Panc1 (cell line): Measurements from ENCODE around the gene NFKB1. TPM values are rescaled to one million over a fixed set of nuclear protein-coding genes. Genes with fewer than 3 reads are reported as not detected.

Experiments used
- ATAC-seq: fragments of 200-7000 bp; cut with Tn5 transposase; 2 replicates; pipeline ENCODE4 v1.9.1; 2020; ENCODE audit warnings: mild to moderate bottlenecking, moderate library complexity
- BruUV-seq: library from RNA; stranded (reverse); fragments of 400-500 nt; replicated peaks from 2 replicates; lab custom pipeline; 2021; lab: Mats Ljungman, UMichigan
- CTCF ChIA-PET: fragments of 300-600 bp; sonication (Branson Sonifier 250); formaldehyde crosslinking; loops from one replicate; lab custom pipeline; 2022; ENCODE audit warnings: antibody characterized with exemption; lab: Charles Lee
- POLR2A ChIA-PET: fragments of 300-600 bp; sonication (Branson Sonifier 250); formaldehyde crosslinking; loops from one replicate; lab custom pipeline; 2022; ENCODE audit warnings: antibody characterized with exemption; lab: Charles Lee
- DNase-seq: peaks from one replicate; pipeline ENCODE4 v3.0.0-alpha.2; 2010; ENCODE audit warnings: low read depth, low spot score
- H3K27ac ChIP-seq: 2 replicates; pipeline ENCODE4 v1.5.1; 2011; ENCODE audit warnings: mild to moderate bottlenecking, low read length, inconsistent platforms
- H3K27me3 ChIP-seq: fragments of 200-500 bp; sonication (Bioruptor generic); 2 replicates; pipeline ENCODE4 v1.6.0; 2014; ENCODE audit warnings: low read length, inconsistent platforms; ENCODE audit not compliant: control insufficient read depth, insufficient read depth
- H3K36me3 ChIP-seq: fragments of 200-500 bp; sonication (Bioruptor generic); 2 replicates; pipeline ENCODE4 v1.5.1; 2014; ENCODE audit warnings: inconsistent platforms, mild to moderate bottlenecking, low read length, moderate library complexity; ENCODE audit not compliant: control insufficient read depth, insufficient read depth
- H3K4me1 ChIP-seq: 2 replicates; pipeline ENCODE4 v1.5.1; 2011; ENCODE audit warnings: inconsistent platforms, mild to moderate bottlenecking, low read length, moderate library complexity; ENCODE audit not compliant: control insufficient read depth, insufficient read depth
- H3K4me3 ChIP-seq, 2 experiments: 2 replicates each; pipeline ENCODE4 v1.5.1; 2011 to 2012; ENCODE audit warnings: low read depth in 2 of 2, low read length in 2 of 2, mild to moderate bottlenecking in 2 of 2, inconsistent platforms in 1 of 2, moderate library complexity in 1 of 2
- H3K9me3 ChIP-seq: fragments of 200-500 bp; sonication (Bioruptor generic); 2 replicates; pipeline ENCODE4 v1.5.1; 2014; ENCODE audit warnings: low read depth, mild to moderate bottlenecking, inconsistent platforms, low read length, moderate library complexity; ENCODE audit not compliant: control insufficient read depth, insufficient read depth
- POLR2AphosphoS5 ChIP-seq: IDR thresholded peaks from 2 replicates; pipeline ENCODE4 v1.6.1; 2012; ENCODE audit warnings: mild to moderate bottlenecking, low read depth, low read length, moderate library complexity
- SIN3A ChIP-seq: IDR thresholded peaks from 2 replicates; pipeline ENCODE4 v1.6.1; 2012; ENCODE audit warnings: low read depth, mild to moderate bottlenecking, low read length, moderate library complexity, borderline replicate concordance; ENCODE audit not compliant: insufficient read depth
- TCF7L2 ChIP-seq: IDR thresholded peaks from 2 replicates; pipeline ENCODE4 v1.6.1; 2011; ENCODE audit warnings: mild to moderate bottlenecking, low read depth, low read length, inconsistent platforms
- in situ Hi-C: cut with HindIII; loops from 2 replicates; pipeline ENCODE4 v1.10.0; 2016; ENCODE audit warnings: low sequenced_read_pairs, low pct_unique_long_range_greater_than_20kb
- intact Hi-C: fragments of 100-400 bp; cut with micrococcal nuclease; formaldehyde crosslinking; loops from one replicate; pipeline ENCODE4 v1.10.0; 2022; ENCODE audit not compliant: unreplicated experiment
- total RNA-seq: library from RNA; stranded (reverse); gene quantifications from one replicate; pipeline ENCODE4 v1.2.1, GENCODE V29; 2021; ENCODE audit not compliant: unreplicated experiment
- TF ChIP-seq, protein P1 (sequence below), 2 experiments: IDR thresholded peaks; 2 replicates each; pipeline ENCODE4 v1.6.1; 2011 to 2012; ENCODE audit warnings: low read depth in 2 of 2, control low read depth in 1 of 2, low read length in 1 of 2, mild to moderate bottlenecking in 1 of 2, moderate library complexity in 1 of 2; ENCODE audit not compliant: insufficient read depth in 1 of 2
- TF ChIP-seq, protein P2 (sequence below): fragments of 450-650 bp; IDR thresholded peaks from 2 replicates; pipeline ENCODE4 v1.5.1; 2017; ENCODE audit warnings: mild to moderate bottlenecking

The NFKB1 gene
- total RNA-seq, 1 experiment from 2014 or later: 29.0 TPM

DNA sequence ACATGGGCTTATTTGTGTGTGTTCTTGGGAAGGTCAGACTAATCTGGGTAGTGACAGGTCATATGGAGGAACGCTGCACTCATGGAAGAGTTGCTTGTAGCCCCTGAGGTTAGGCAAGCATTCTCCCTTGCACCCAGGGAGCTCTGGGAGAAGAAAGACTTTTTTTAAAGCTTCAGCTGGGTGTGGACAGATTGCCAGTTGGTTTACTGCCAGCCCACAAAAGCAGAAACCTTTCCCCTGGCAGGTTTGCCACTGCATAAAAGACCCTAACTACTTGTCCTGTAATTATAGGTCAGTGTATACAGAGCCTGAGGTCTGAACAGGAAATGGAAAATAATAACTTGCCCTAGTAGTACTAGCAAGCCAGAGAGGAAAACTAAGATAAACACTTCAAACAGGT is 7.4 kb upstream of the NFKB1 start:
- no peaks in the 10 kb centered on the region for H3K27me3 ChIP-seq
- no peak overlapping the region for H3K27ac ChIP-seq
- TF ChIP-seq TCF7L2: no peak
- no peak for TF ChIP-seq SIN3A
- no peak for TF ChIP-seq POLR2AphosphoS5
- TF ChIP-seq, protein P1, sequence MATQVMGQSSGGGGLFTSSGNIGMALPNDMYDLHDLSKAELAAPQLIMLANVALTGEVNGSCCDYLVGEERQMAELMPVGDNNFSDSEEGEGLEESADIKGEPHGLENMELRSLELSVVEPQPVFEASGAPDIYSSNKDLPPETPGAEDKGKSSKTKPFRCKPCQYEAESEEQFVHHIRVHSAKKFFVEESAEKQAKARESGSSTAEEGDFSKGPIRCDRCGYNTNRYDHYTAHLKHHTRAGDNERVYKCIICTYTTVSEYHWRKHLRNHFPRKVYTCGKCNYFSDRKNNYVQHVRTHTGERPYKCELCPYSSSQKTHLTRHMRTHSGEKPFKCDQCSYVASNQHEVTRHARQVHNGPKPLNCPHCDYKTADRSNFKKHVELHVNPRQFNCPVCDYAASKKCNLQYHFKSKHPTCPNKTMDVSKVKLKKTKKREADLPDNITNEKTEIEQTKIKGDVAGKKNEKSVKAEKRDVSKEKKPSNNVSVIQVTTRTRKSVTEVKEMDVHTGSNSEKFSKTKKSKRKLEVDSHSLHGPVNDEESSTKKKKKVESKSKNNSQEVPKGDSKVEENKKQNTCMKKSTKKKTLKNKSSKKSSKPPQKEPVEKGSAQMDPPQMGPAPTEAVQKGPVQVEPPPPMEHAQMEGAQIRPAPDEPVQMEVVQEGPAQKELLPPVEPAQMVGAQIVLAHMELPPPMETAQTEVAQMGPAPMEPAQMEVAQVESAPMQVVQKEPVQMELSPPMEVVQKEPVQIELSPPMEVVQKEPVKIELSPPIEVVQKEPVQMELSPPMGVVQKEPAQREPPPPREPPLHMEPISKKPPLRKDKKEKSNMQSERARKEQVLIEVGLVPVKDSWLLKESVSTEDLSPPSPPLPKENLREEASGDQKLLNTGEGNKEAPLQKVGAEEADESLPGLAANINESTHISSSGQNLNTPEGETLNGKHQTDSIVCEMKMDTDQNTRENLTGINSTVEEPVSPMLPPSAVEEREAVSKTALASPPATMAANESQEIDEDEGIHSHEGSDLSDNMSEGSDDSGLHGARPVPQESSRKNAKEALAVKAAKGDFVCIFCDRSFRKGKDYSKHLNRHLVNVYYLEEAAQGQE (IDR thresholded peaks at IDR 0.05; ENCODE audit: insufficient read depth in 1 of 2, low read depth in 2 of 2, low read length in 1 of 2): no peak
- TF ChIP-seq, protein P2, sequence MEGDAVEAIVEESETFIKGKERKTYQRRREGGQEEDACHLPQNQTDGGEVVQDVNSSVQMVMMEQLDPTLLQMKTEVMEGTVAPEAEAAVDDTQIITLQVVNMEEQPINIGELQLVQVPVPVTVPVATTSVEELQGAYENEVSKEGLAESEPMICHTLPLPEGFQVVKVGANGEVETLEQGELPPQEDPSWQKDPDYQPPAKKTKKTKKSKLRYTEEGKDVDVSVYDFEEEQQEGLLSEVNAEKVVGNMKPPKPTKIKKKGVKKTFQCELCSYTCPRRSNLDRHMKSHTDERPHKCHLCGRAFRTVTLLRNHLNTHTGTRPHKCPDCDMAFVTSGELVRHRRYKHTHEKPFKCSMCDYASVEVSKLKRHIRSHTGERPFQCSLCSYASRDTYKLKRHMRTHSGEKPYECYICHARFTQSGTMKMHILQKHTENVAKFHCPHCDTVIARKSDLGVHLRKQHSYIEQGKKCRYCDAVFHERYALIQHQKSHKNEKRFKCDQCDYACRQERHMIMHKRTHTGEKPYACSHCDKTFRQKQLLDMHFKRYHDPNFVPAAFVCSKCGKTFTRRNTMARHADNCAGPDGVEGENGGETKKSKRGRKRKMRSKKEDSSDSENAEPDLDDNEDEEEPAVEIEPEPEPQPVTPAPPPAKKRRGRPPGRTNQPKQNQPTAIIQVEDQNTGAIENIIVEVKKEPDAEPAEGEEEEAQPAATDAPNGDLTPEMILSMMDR: no peak
- no peaks in the 10 kb centered on the region for H3K36me3 ChIP-seq
- CTCF ChIA-PET: no interaction called here
- in situ Hi-C loops (no loop called here), intact Hi-C loops (no loop called here)
- no peaks in the 10 kb centered on the region for H3K9me3 ChIP-seq
- no peaks in the 10 kb centered on the region for H3K4me1 ChIP-seq
- POLR2A ChIA-PET: no interaction called here
- no peak for DNase-seq
- ATAC-seq: no peak
- H3K4me3 ChIP-seq: no peak overlapping the region
- BruUV-seq: no TSS peak

DNA sequence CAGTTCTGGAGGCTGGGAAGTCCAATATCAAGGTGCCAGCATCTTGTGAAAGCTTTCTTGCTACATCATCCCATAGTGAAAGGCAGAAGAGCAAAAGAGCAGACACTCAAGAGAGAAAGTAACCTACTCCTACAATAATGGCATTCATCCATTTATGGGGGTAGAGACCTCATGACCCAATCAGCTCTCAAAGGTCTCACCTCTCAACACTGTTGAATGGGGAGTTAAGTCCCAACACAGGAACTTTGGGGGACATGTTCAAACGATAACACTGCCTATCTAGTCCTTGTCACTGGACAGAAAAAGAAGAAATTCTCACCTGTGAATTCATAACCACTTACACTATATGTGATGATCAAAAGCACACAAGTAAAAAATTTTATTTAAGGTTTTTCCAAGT is 6.6 kb upstream of the NFKB1 start:
- Histone ChIP-seq H3K27ac (no peak overlapping the region), H3K36me3 (no peaks in the 10 kb centered on the region), H3K4me3 (no peak overlapping the region), H3K4me1 (no peaks in the 10 kb centered on the region), H3K9me3 (no peaks in the 10 kb centered on the region), H3K27me3 (no peaks in the 10 kb centered on the region)
- BruUV-seq: no TSS peak
- no peak for DNase-seq
- ATAC-seq: no peak
- ChIA-PET CTCF (no interaction called here), POLR2A (no interaction called here)
- TF ChIP-seq POLR2AphosphoS5 (no peak), TCF7L2 (no peak), SIN3A (no peak)
- TF ChIP-seq, protein P2: no peak
- TF ChIP-seq, protein P1 (IDR thresholded peaks at IDR 0.05; ENCODE audit: insufficient read depth in 1 of 2, low read depth in 2 of 2, low read length in 1 of 2): no peak
- in situ Hi-C loops (no loop called here), intact Hi-C loops (no loop called here)
